IMR-90 (cell line): ENCODE measurements around the gene NAPB. TPM values are rescaled to one million over a fixed set of nuclear protein-coding genes. Genes with fewer than 3 reads are reported as not detected.

ENCODE experiments used
- ATAC-seq: fragments of 200-7000 bp; cut with Tn5 transposase; 2 replicates; pipeline ENCODE4 v1.9.1; 2020; ENCODE audit warnings: low read depth, mild to moderate bottlenecking, moderate library complexity
- BruUV-seq: library from RNA; stranded (reverse); fragments of 400-500 nt; replicated peaks from 2 replicates; lab custom pipeline; 2021; lab: Mats Ljungman, UMichigan
- CTCF ChIA-PET: fragments of 300-600 bp; formaldehyde crosslinking; extraction: SDS; loops from one replicate; lab custom pipeline; 2021; ENCODE audit warnings: antibody characterized with exemption; lab: Yijun Ruan, JAX
- POLR2A ChIA-PET: fragments of 300-600 bp; sonication (Branson Sonifier 250); formaldehyde crosslinking; loops from one replicate; lab custom pipeline; 2022; ENCODE audit warnings: antibody characterized with exemption; ENCODE audit not compliant: unreplicated experiment; lab: Charles Lee
- DNase-seq: peaks from one replicate; pipeline ENCODE4 v3.0.0; 2013
- H2AFZ ChIP-seq: replicated peaks from 2 replicates; pipeline ENCODE3; 2013; ENCODE audit warnings: low read length, mild to moderate bottlenecking; ENCODE audit not compliant: poor library complexity
- H2AK5ac ChIP-seq: 2 replicates; pipeline ENCODE4 v1.6.1; 2013; ENCODE audit warnings: low read depth, low read length, inconsistent platforms
- H2AK9ac ChIP-seq: replicated peaks from 2 replicates; pipeline ENCODE3; 2013; ENCODE audit warnings: mild to moderate bottlenecking, low read depth, low read length, moderate library complexity; ENCODE audit not compliant: poor library complexity
- H2BK120ac ChIP-seq: 2 replicates; pipeline ENCODE4 v1.6.1; 2013; ENCODE audit warnings: low read depth, low read length, inconsistent platforms
- H2BK15ac ChIP-seq: 3 replicates; pipeline ENCODE4 v1.6.1; 2013; ENCODE audit warnings: low read depth, low read length, inconsistent platforms
- H2BK20ac ChIP-seq: 2 replicates; pipeline ENCODE4 v1.6.1; 2013; ENCODE audit warnings: low read depth, mild to moderate bottlenecking, inconsistent platforms, low read length, moderate library complexity
- H2BK5ac ChIP-seq: 2 replicates; pipeline ENCODE4 v1.6.1; 2013; ENCODE audit warnings: mild to moderate bottlenecking, low read depth, low read length, inconsistent platforms; ENCODE audit not compliant: poor library complexity, severe bottlenecking
- H3K14ac ChIP-seq: replicated peaks from 2 replicates; pipeline ENCODE4 v1.6.1; 2013; ENCODE audit warnings: low read depth, low read length, inconsistent platforms
- H3K18ac ChIP-seq: 2 replicates; pipeline ENCODE4 v1.6.1; 2013; ENCODE audit warnings: low read depth, low read length, control low read depth
- H3K23ac ChIP-seq: 2 replicates; pipeline ENCODE4 v1.6.1; 2013; ENCODE audit warnings: low read depth, low read length, inconsistent platforms
- H3K27ac ChIP-seq: 2 replicates; pipeline ENCODE4 v1.5.1; 2013; ENCODE audit warnings: mild to moderate bottlenecking, control low read depth, low read length; ENCODE audit not compliant: insufficient read depth
- H3K27me3 ChIP-seq: 2 replicates; pipeline ENCODE4 v1.6.1; 2013; ENCODE audit warnings: low read length; ENCODE audit not compliant: control insufficient read depth, insufficient read depth
- H3K36me3 ChIP-seq: 2 replicates; pipeline ENCODE4 v1.6.1; 2013; ENCODE audit warnings: low read length, mixed read lengths; ENCODE audit not compliant: control insufficient read depth, insufficient read depth
- H3K4ac ChIP-seq: 2 replicates; pipeline ENCODE4 v1.6.1; 2013; ENCODE audit warnings: low read depth, low read length, inconsistent platforms
- H3K4me1 ChIP-seq: 2 replicates; pipeline ENCODE4 v1.6.1; 2013; ENCODE audit warnings: low read length, mixed read lengths; ENCODE audit not compliant: control insufficient read depth, insufficient read depth
- H3K4me2 ChIP-seq: 2 replicates; pipeline ENCODE4 v1.6.1; 2013; ENCODE audit warnings: low read depth, mild to moderate bottlenecking, control low read depth, low read length, moderate library complexity
- H3K4me3 ChIP-seq: 2 replicates; pipeline ENCODE4 v1.5.1; 2013; ENCODE audit warnings: low read depth, mild to moderate bottlenecking, control low read depth, low read length, moderate library complexity; ENCODE audit not compliant: insufficient read depth
- H3K56ac ChIP-seq: 2 replicates; pipeline ENCODE4 v1.6.1; 2013; ENCODE audit warnings: low read length, inconsistent platforms; ENCODE audit not compliant: insufficient read depth; ENCODE audit errors: extremely low read depth
- H3K79me1 ChIP-seq, 2 experiments: 2 replicates each; pipeline ENCODE4 v1.6.1; 2013; ENCODE audit warnings: low read length in 2 of 2, inconsistent platforms in 1 of 2, low read depth in 1 of 2
- H3K9ac ChIP-seq: 2 replicates; pipeline ENCODE4 v1.6.1; 2013; ENCODE audit warnings: low read depth, low read length, control low read depth
- H3K9me1 ChIP-seq: 2 replicates; pipeline ENCODE4 v1.6.1; 2013; ENCODE audit warnings: low read length, inconsistent platforms; ENCODE audit not compliant: insufficient read depth
- H3K9me3 ChIP-seq: 2 replicates; pipeline ENCODE4 v1.6.1; 2013; ENCODE audit warnings: low read length; ENCODE audit not compliant: control insufficient read depth, insufficient read depth
- H4K20me1 ChIP-seq: 2 replicates; pipeline ENCODE4 v1.6.1; 2013; ENCODE audit warnings: low read length, inconsistent platforms; ENCODE audit not compliant: insufficient read depth
- H4K5ac ChIP-seq: 2 replicates; pipeline ENCODE4 v1.6.1; 2013; ENCODE audit warnings: mild to moderate bottlenecking, low read depth, low read length, control low read depth
- H4K8ac ChIP-seq, 2 experiments: 2 replicates each; pipeline ENCODE4 v1.6.1; 2013; ENCODE audit warnings: low read depth in 2 of 2, low read length in 2 of 2, control low read depth in 1 of 2, inconsistent platforms in 1 of 2
- H4K91ac ChIP-seq: 2 replicates; pipeline ENCODE4 v1.6.1; 2013; ENCODE audit warnings: low read depth, low read length, inconsistent platforms; ENCODE audit not compliant: insufficient read depth
- RFX5 ChIP-seq: IDR thresholded peaks from 2 replicates; pipeline ENCODE4 v1.8.0; 2012; ENCODE audit warnings: low read depth, mild to moderate bottlenecking, low read length, moderate library complexity
- WGBS, 2 experiments: methylation state at CpG; one replicate each; pipeline versions ENCODE4 v1.1.5 to v1.1.7; 2013; ENCODE audit warnings: missing lambda C conversion rate in 2 of 2; ENCODE audit not compliant: insufficient read length in 1 of 2; ENCODE audit errors: extremely low coverage in 2 of 2; 5-methylcytosine and 5-hydroxymethylcytosine counted together
- dilution Hi-C: fragments of 300-500 bp; cut with HindIII; formaldehyde crosslinking; loops from one replicate; pipeline ENCODE4 v1.14.3; 2018; ENCODE audit warnings: low sequenced_read_pairs; ENCODE audit not compliant: unreplicated experiment
- in situ Hi-C: fragments of 300-500 bp; cut with MboI; formaldehyde crosslinking; loops from 3 replicates; pipeline ENCODE4 v1.14.3; 2019; ENCODE audit warnings: low sequenced_read_pairs, inconsistent platforms, mixed read lengths
- intact Hi-C: fragments of 100-400 bp; cut with micrococcal nuclease; formaldehyde crosslinking; loops from 2 replicates; pipeline ENCODE4 v1.10.0; 2022
- polyA plus RNA-seq, 3 experiments: library from polyadenylated mRNA; depleted of rRNA; stranded (reverse); fragments of >200 nt; gene quantifications; 2 replicates each; pipeline ENCODE4 v1.2.3, GENCODE V29; 2012; ENCODE audit warnings: low replicate concordance in 1 of 3
- total RNA-seq: library from RNA; depleted of rRNA; stranded (reverse); fragments of >200 nt; gene quantifications from 2 replicates; pipeline ENCODE4 v1.2.3, GENCODE V29; 2012
- TF ChIP-seq, protein P1 (sequence below): fragments of 150-350 bp; IDR thresholded peaks from 2 replicates; pipeline ENCODE4 v1.6.1; 2017; ENCODE audit warnings: mild to moderate bottlenecking, antibody characterized with exemption, low read length, low read depth

The NAPB gene
- total and polyA plus RNA-seq, 2 of the 4 experiments (the other 2 are of a cell fraction), result 4.4 to 5.2 TPM

- Histone ChIP-seq H2BK120ac (no peak overlapping the region), H3K9me3 (no peaks in the 10 kb centered on the region), H4K5ac (no peak overlapping the region), H4K20me1 (peaks cover 36% of the 10 kb centered on the region), H4K91ac (no peak overlapping the region), H3K79me1 (peaks cover 11 to 47% of the 10 kb centered on the region in 2 experiments), H3K4me1 (peaks cover 7% of the 10 kb centered on the region), H2BK20ac (no peak overlapping the region), H3K56ac (no peak overlapping the region), H3K4ac (no peak overlapping the region), H3K4me2 (no peak overlapping the region), H3K36me3 (no peaks in the 10 kb centered on the region), H2AFZ (no peak overlapping the region), H3K14ac (no peak overlapping the region), H3K23ac (no peak overlapping the region), H3K27ac (no peak overlapping the region), H4K8ac (no peak overlapping the region), H3K18ac (no peak overlapping the region), H2AK5ac (no peak overlapping the region), H3K9ac (no peak overlapping the region), H3K4me3 (no peak overlapping the region), H2AK9ac (no peak overlapping the region), H3K27me3 (no peaks in the 10 kb centered on the region), H2BK5ac (no peak overlapping the region), H2BK15ac (no peak overlapping the region), H3K9me1 (0 out of 2 replicates have a peak, but pooled peaks cover 4% of the 10 kb centered on the region)
- ChIA-PET POLR2A (no interaction called here), CTCF (no interaction called here)
- intact Hi-C loops (no loop called here), in situ Hi-C loops (no loop called here), dilution Hi-C loops (no loop called here)
- no TSS peak for BruUV-seq
- ATAC-seq (no peak), DNase-seq (no peak)
- TF ChIP-seq, protein P1, sequence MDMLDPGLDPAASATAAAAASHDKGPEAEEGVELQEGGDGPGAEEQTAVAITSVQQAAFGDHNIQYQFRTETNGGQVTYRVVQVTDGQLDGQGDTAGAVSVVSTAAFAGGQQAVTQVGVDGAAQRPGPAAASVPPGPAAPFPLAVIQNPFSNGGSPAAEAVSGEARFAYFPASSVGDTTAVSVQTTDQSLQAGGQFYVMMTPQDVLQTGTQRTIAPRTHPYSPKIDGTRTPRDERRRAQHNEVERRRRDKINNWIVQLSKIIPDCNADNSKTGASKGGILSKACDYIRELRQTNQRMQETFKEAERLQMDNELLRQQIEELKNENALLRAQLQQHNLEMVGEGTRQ, result no peak
- TF ChIP-seq RFX5, result no peak
- no CpG with 5 or more reads among the region's 3 CpGs for WGBS, 2 experiments
Measured at GRCh38 chr20:23413862-23414422, 7.3 kb downstream of the NAPB start.
